Measurements from ENCODE around the gene SLC19A1.

Gene SLC19A1

DNA sequence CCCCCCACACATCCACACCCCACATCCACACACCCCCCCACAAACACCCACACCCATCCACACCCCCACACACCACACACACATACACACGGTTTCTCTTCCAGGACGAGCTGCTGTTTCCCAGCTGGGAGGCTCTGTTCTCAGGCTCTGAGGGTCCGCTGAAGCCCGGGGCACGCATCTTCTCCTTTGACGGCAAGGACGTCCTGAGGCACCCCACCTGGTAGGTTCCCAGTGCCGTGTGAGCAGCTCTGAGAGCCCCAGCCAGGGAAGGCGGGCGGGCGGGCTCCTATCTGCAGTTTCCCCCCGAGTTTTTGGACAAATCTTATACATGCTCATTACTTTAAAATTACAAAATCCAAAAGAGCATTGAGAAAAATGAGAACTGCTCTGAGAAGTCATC is 31.2 kb downstream of the SLC19A1 start:
- no peak for TF ChIP-seq ZFX (IDR thresholded peaks at IDR 0.05)
- H3K27ac ChIP-seq = no peak overlapping the region; the same call in 1 of the 2 replicates

DNA sequence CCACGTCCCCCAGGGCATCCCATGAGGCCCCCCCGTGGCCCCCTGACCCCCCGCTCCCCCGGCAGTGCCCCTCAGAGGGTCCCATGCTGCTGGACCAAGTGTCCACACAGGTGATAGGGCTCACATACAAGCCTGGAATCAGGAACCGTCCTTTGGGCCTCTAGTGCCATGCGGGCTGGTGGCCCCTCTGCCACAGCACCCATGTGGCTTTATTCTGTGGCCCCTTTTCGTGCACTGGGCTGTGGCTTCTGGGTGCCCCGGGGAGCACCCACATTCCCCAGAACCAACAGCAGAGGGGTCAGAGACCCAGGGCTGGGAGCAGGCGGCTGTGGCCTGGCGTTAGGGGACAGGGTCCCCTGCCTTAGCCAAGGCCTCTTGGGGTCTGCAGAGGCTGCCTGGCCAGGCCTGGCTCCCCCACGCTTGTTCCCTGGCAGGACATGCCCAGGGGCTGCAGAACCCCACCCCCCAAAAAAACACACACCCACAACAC is 31.7 kb downstream of the SLC19A1 start:
- TF ChIP-seq, protein P1, sequence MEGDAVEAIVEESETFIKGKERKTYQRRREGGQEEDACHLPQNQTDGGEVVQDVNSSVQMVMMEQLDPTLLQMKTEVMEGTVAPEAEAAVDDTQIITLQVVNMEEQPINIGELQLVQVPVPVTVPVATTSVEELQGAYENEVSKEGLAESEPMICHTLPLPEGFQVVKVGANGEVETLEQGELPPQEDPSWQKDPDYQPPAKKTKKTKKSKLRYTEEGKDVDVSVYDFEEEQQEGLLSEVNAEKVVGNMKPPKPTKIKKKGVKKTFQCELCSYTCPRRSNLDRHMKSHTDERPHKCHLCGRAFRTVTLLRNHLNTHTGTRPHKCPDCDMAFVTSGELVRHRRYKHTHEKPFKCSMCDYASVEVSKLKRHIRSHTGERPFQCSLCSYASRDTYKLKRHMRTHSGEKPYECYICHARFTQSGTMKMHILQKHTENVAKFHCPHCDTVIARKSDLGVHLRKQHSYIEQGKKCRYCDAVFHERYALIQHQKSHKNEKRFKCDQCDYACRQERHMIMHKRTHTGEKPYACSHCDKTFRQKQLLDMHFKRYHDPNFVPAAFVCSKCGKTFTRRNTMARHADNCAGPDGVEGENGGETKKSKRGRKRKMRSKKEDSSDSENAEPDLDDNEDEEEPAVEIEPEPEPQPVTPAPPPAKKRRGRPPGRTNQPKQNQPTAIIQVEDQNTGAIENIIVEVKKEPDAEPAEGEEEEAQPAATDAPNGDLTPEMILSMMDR (conservative IDR thresholded peaks at IDR 0.05) = no peak
- no peak for TF ChIP-seq ZFX (IDR thresholded peaks at IDR 0.05)
- no peak overlapping the region for H3K27ac ChIP-seq

DNA sequence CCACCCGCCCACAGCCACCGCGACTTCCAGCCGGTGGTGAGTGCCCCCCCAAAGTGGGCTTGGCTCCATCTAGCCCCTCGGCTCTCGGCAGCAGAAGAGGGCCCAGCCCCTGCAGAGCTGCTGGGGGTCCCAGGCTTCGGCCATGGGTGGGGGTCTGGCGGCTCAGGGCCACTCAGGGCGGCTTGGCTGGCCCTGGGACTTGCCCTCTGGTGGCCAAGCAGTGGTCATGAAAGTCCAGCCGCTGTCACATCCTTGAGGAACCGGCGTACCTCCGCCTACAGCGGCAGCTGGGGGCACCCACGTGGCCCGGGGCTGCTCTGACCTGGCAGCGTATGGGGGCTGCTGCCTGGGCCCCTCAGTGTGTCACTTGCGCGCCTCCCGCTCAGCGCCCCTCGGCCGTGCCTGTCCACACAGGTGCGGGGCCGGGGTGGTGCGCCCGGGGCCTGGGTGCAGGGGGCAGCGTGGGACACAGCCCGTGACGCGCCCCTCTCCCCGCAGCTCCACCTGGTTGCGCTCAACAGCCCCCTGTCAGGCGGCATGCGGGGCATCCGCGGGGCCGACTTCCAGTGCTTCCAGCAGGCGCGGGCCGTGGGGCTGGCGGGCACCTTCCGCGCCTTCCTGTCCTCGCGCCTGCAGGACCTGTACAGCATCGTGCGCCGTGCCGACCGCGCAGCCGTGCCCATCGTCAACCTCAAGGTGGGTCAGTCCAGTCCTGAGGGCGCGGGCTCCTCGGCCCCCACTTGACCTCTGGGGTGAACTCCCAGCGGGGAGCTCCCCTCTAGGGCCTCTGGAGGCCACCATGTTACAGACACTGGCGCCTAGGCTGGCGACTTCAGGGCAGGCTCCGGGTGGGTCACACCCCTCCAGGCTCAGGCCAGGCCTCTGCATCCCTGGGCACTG is 32.4 kb downstream of the SLC19A1 start:
- H3K27ac ChIP-seq = no peak overlapping the region
- TF ChIP-seq, protein P1 (conservative IDR thresholded peaks at IDR 0.05) = no peak; the same call in 1 of the 2 replicates
- TF ChIP-seq ZFX (IDR thresholded peaks at IDR 0.05) = no peak

DNA sequence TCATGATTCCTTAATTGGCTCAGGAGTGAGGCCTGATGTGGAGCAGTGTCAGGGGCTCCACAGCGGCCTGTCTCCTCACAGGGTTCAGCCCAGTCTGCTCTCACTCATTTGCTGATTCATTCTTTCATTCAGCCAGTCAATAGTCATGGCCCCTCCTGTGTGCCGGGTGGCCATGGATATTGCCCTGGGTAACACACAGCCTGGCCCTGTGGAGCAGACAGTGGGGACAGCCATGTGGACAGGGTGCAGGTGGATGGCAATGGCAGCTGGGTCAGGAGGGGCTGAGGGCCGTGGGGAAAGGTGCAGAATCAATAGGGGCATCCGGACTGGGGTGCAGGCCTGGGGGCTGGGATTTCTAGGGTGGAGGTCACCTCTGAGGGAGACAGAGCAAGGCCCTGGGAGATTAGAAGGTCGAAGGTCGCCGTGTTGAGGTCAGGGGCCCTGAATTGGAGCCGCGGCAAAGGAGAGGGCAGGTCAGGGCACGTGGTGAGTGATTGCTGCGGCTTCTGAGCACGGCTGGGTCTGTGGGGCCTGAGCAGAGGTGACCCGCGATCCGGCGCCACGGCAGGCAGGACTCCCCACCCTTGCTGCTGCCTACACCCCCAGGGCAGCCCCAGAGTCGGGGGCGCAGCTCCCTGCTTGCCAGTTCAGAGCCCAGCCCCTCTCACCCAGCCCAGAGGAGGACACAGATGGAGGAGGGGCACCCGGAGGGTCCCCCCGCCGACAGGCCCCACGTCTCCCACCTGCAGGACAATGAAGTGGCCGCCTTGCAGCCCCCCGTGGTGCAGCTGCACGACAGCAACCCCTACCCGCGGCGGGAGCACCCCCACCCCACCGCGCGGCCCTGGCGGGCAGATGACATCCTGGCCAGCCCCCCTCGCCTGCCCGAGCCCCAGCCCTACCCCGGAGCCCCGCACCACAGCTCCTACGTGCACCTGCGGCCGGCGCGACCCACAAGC is 33.4 kb downstream of the SLC19A1 start:
- H3K27ac ChIP-seq = no peak overlapping the region
- TF ChIP-seq, protein P1 (conservative IDR thresholded peaks at IDR 0.05) = no peak
- TF ChIP-seq ZFX (IDR thresholded peaks at IDR 0.05) = no peak

DNA sequence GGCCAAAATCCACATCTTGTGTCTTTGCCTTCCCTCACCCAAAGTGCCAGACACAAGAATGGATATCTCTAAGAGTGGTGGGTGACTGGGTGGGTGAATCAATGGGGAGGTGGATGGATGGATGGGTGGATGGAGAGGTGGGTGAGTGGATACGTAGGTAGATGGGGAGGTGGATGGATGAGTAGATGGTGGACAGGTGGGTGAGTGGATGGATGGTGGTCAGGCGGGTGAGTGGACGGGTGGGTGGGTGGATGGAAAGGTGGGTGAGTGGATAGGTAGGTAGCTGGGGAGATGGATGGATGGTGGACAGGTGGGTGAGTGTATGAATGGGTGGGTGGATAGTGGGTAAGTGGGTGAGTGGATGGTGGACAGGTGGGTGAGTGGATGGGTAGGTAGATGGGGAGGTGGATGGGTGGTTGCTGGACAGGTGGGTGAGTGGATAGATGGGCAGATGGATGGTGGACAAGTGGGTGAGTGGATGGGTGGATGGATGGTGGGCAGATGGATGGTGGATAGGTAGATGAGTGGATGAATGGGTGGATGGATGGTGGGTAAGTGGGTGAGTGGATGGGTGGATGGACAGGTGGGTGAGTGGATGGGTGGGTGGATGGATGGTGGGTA is 34.2 kb downstream of the SLC19A1 start:
- H3K27ac ChIP-seq = no peak overlapping the region
- no peak for TF ChIP-seq ZFX (IDR thresholded peaks at IDR 0.05)

DNA sequence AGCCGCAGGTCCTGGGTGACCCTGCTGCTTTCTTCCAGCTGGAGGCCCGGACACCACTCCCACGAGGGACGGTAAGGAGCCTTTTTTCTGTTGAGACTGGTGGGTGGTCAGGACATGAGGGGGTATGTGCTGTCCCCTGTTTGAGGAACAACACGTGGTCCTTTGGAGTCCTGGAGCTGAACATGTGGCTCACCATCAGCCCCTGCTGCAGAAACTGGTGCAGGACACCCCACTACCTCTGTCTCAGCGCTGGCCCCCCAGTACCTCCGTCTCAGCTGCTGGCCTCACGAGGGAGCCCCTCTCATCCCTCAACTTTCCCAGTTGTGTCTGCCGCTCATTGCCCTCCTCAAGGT is 34.7 kb downstream of the SLC19A1 start:
- TF ChIP-seq, protein P1 (conservative IDR thresholded peaks at IDR 0.05) = no peak
- no peak for TF ChIP-seq ZFX (IDR thresholded peaks at IDR 0.05)
- H3K27ac ChIP-seq = no peak overlapping the region

DNA sequence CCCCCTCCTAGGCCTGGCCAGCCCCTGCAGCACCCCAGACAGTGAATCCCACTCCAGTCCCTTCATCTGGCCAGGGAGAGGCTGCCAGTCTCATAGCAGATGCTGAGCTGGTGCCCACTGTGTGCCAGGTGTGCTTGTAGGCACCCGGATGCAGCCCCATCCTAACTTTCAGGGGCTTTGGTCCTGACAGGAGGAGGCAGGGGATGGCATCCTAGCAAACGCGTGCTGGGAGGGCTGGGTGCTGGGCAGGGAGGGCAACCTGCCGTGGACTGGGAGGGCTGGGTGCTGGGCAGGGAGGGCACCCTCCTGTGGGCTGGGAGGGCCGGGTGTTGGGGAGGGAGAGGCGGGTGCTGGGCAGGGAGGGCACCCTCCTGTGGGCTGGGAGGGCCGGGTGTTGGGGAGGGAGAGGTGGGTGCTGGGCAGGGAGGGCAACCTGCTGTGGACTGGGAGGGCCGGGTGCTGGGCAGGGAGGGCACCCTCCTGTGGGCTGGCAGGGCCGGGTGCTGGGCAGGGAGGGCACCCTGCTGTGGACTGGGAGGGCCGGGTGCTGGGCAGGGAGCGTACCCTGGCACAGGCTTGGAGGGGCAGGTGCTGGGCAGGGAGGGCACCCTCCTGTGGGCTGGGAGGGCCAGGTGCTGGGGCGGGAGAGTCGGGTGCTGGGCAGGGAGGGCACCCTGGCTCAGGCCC is 35.3 kb downstream of the SLC19A1 start:
- TF ChIP-seq ZFX (IDR thresholded peaks at IDR 0.05) = no peak
- TF ChIP-seq, protein P1 (conservative IDR thresholded peaks at IDR 0.05) = no peak
- H3K27ac ChIP-seq = peak overlapping the region; percentile 56

Data from C4-2B (cell line).